SK-MEL-5 (cell line): ENCODE measurements around the gene COPS7A. TPM values are rescaled to one million over a fixed set of nuclear protein-coding genes. Genes with fewer than 3 reads are reported as not detected.
A peak's percentile ranks its signal among the peaks of the same experiment; 100 is the strongest.

Experiments used
- DNase-seq: peaks from one replicate; pipeline ENCODE4 v3.0.0-alpha.2; 2016; ENCODE audit warnings: low read depth, low spot score
- in situ Hi-C: cut with HindIII; loops from 2 replicates; pipeline ENCODE4 v1.10.0; 2016; ENCODE audit warnings: low sequenced_read_pairs, high pct_unique_total_duplicates, low pct_unique_long_range_greater_than_20kb
- total RNA-seq: library from RNA; depleted of rRNA; stranded (reverse); fragments of >200 nt; shearing (Covaris generic); gene quantifications from 2 replicates; pipeline ENCODE4 v1.2.3, GENCODE V29; 2014

Gene COPS7A
- total RNA-seq, 1 experiment from 2014 or later, result 133 TPM

- in situ Hi-C loops, result no loop called here
- peak; percentile 98 for DNase-seq
Observed at GRCh38 chr12:6764011-6764828, 40.4 kb downstream of the COPS7A start.

- DNase-seq, result no peak
- in situ Hi-C loops, result no loop called here
Observed at GRCh38 chr12:6765048-6765633, 41.3 kb downstream of the COPS7A start.

- peak; percentile 74 for DNase-seq
- in situ Hi-C loops, result no loop called here
Observed at GRCh38 chr12:6765634-6766581, 42.1 kb downstream of the COPS7A start, which contains the start of gene PTMS. PTMS (plus strand) TSS chr12:6766363; CDS start chr12:6766706, 343 bp downstream.

GRCh38 chr12:6766651-6767349 is 43.0 kb downstream of the COPS7A start:
- DNase-seq, result peak; percentile 65
- in situ Hi-C loops, result no loop called here

GRCh38 chr12:6767353-6768319 is 43.8 kb downstream of the COPS7A start:
- no peak for DNase-seq
- in situ Hi-C loops, result no loop called here

- DNase-seq, result no peak
- in situ Hi-C loops, result no loop called here
Observed at GRCh38 chr12:6768437-6768914, 44.6 kb downstream of the COPS7A start.

- in situ Hi-C loops, result no loop called here
- peak; percentile 34 for DNase-seq
Observed at GRCh38 chr12:6768990-6769389, 45.1 kb downstream of the COPS7A start.

GRCh38 chr12:6769666-6770065 is 45.8 kb downstream of the COPS7A start:
- in situ Hi-C loops, result no loop called here

GRCh38 chr12:6770094-6770493 is 46.2 kb downstream of the COPS7A start:
- no peak for DNase-seq
- in situ Hi-C loops, result no loop called here

More at GRCh38 chr12:6769666-6770065, 45.8 kb downstream of the COPS7A start:
- DNase-seq, result no peak

GRCh38 chr12:6770600-6770999 is 46.8 kb downstream of the COPS7A start:
- DNase-seq, result no peak
- in situ Hi-C loops, result no loop called here

- no peak for DNase-seq
- in situ Hi-C loops, result no loop called here
Observed at GRCh38 chr12:6771091-6771495, 47.2 kb downstream of the COPS7A start.

- in situ Hi-C loops, result no loop called here
- no peak for DNase-seq
Observed at GRCh38 chr12:6771509-6772330, 47.9 kb downstream of the COPS7A start.

GRCh38 chr12:6772331-6772695 is 48.5 kb downstream of the COPS7A start, which contains the start of gene LAG3:
LAG3 (plus strand) TSS chr12:6772520; CDS start chr12:6772853, 333 bp downstream.
- in situ Hi-C loops, result no loop called here
- DNase-seq, result no peak

- in situ Hi-C loops, result no loop called here
- DNase-seq, result no peak
Observed at GRCh38 chr12:6772726-6773589, 49.1 kb downstream of the COPS7A start.
